GM19351 (cell line): ENCODE data around the gene TMEM18.

Experiments used
- ATAC-seq: cut with Tn5 transposase; IDR thresholded peaks from one replicate; pipeline ENCODE4 v1.9.1; 2021; ENCODE audit warnings: mild to moderate bottlenecking, moderate library complexity; ENCODE audit not compliant: unreplicated experiment

Gene TMEM18

DNA sequence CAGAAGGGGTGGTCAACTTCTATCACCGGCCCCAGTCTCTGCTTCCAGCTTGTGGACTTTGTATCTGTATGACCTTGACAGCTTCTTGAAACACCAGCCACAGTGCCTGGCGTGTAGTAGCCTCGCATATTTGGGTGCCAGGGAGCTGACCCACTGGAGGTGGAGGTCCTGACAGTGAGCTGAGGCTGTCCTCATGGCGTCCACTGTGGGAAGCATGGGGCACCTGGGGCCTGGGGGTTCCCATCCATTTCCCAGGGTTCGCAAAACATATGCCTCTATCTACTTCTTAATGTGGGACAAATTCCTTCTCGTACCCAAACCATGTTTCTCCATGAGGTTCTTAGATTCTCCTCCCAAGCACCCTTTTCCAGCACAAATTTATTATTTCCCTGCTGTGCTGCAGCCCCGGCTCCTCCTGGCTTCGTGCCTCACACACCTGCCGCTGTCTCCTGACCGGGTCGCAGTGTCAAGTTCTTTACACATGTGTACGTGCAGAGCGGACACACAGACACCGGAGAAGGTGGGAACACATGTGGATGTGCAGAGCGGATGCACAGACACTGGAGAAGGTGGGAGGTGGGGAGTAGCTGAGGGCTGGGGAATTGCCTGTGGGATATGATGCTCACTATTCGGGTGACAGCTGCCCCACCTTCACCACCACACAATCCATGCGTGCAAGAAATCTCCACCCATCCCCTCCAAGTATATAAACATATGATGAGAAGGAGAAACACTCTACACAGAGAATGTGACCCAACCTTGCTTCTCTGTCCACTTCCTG, 23.4 kb downstream of the TMEM18 start:
- no peak for ATAC-seq

DNA sequence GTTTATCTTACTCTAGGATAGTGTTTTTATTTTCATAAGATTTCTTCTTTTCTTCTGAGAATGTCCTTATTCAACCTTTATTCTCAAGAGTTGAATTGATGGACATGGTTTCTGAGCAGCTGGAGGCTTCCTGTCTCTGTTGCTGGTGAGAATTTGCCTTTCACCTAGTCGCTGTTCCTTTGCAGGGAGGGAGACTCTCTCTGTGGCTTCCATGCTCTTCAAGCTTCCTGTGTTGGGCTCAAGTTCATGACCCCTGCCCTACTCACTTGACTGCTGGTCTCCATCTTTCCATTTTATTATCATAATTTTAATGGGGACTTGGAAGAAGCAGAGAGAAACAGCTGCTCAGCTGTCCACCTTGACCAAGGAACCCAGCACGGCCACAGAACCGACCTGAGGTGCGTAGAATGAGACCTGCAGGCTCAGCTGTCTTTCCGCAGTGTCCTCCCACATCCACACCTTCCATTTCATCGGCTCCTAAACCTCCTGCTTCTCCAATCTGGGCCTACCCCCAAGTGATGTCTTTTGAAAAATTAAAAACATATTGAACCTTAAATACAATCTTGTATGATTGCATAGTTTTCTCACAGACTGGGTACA, 24.2 kb downstream of the TMEM18 start:
- ATAC-seq, result no peak

DNA sequence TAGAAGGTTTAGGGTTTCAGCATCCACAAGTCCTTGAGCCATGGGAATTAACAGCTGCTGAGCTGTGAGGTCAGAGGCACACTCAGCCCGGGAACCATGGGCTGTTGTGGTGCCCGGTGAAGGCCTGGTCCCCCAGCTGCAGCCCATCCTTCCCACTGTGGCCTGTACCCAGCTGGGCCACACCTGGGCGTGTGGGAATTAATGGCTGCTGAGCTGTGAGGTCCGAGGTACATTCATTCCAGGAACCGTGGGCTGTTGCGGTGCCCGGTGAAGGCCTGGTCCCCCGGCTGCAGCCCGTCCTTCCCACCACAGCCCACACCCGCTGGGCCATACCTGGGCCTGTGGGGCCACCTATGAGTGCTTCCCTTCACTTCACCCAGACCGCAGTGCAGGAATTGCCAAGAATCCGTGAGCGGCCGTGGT, 25.2 kb downstream of the TMEM18 start:
- no peak for ATAC-seq

DNA sequence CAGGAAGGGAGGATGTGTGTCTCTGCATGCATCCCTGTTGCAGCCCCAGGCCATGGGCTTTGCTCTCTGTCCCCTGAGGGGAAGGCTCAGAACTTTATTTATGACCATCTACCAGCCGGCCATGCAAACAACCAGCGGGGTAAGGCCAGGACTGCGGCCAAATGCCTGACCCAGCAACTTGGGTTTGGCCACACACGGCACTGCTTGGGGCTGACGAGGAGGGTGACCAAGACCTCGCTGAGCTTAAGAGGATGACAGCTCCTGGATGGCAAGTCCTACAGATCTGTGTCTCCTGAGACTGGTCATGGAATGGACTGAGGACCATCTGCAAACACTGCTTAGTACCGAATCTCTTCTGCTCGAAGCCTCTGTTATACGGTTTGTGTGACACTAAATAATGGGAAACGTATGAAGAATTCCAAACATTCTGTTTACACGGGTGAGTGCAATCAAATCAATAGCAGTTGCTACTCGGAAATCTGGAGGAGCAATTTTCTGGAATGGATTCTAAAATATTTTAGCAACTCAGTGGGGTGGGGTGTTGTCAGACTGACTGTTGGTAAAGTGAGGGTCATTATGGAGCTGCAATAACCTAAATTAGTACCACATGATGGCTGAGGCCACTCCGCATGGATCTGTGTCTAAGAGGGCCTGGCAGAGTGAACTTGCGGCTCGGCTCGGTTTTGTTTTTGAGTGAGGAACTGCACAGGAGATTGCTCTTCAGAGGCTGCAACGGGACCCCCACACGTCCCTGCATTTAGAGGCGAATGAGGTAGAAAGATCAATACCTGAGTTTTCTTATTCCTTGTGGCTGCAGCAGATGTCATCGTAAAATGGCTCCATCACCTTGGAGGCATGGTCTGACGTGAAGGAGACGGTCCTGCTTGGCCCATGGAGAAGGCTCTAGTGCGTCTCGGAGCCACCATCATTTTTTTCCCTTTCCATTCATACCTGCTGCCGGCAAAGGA, 26.6 kb downstream of the TMEM18 start:
- no peak for ATAC-seq

GRCh38 chr2:649426-650342, 27.5 kb downstream of the TMEM18 start:
- no peak for ATAC-seq

GRCh38 chr2:648476-649424, 28.5 kb downstream of the TMEM18 start:
- ATAC-seq, result no peak

DNA sequence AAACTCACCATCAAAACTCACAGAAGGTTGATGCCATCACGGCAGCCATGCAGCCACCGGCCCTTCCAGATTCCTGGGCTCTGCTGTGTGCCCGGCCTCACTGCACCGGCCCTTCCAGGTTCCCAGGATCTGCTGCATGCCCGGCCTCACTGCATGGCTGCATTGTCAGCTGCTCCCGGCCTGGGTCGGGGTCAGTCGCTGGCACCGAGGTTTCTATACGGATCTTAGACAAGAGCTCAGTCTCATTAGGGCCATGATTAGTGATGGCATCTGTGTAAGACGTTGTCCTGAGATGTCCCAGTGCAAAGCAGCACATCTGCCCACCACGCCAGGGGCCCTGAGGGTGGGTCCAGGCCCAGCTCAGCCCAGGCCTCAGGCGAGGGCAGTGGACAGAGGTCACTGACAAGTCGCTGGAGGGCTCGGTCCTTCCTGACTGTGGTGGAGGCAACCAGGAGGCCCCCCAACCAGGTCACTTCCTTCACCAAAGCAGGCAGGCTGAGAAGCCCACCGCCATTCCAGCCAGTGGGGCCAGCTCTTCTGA, 29.4 kb downstream of the TMEM18 start:
- ATAC-seq, result no peak

- no peak for ATAC-seq
Observed at GRCh38 chr2:647003-647560, 30.1 kb downstream of the TMEM18 start.

GRCh38 chr2:644871-645270, 32.3 kb downstream of the TMEM18 start:
- ATAC-seq, result no peak

GRCh38 chr2:643761-644160, 33.4 kb downstream of the TMEM18 start:
- ATAC-seq, result no peak

GRCh38 chr2:643334-643733, 33.9 kb downstream of the TMEM18 start:
- no peak for ATAC-seq

GRCh38 chr2:641872-642815, 35.1 kb downstream of the TMEM18 start:
- ATAC-seq, result no peak

GRCh38 chr2:641164-641871, 35.9 kb downstream of the TMEM18 start:
- no peak for ATAC-seq

DNA sequence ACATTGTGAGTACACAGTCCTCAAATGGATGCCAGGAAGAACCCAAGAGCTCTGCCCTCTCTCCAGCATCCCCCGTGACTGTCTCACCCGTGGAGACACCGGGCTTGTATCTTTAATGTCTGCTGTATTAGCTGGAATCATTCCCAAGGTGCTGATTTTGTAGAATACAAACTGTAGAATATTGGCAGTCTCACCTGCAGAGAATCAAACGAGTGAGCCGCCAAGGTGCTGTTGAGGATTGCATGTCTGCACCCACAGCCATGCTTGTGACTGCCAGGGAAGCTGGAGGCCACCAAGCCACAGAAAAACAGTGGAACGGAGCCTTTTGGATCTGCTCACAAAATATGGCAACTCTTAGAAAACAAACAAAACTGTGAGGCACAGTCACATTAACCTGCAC, 37.5 kb downstream of the TMEM18 start:
- ATAC-seq, result no peak

DNA sequence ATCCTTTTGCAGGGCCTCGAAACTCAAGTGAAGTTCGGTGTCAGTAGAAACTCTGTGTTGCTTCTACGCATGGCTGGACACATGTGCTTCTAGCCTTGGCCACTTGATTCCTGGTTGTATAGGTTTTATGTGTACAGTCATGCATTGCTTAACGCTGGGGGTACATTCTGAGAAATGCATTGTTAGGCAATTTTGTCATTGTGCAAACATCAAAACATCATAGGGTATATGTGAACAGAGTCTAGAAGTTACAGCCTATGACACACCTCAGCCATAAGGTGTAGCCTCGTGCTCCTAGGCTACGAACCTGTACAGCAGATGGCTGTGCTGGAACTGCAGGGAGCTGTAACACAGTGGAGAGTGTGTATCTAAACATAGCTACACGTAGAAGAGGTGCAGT, 39.4 kb downstream of the TMEM18 start:
- ATAC-seq, result no peak

DNA sequence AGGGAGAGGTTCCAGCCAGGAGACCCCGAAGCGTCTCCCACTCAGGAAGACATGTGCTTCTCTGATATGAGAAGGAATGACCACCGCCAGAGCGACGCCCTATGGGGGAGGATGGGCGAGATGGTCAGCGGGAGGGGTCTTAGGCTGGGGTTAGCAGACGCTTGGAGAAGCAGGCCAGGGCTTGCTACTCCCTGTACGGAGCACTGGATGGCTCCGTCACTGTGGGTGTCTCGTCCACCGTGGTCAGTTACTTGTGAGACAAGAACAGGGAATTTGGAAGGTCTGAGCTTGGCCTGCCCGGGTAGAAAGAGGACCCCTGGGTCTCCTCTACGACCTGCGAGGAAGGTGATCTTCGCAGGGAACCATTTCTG, 39.8 kb downstream of the TMEM18 start:
- ATAC-seq, result no peak
